NCI-H146 treated with DMSO at 0.1 percent for 48 hours (cell line): ENCODE data around the gene KRTAP10-10.
"Not testable (repeated sequence)": the region's sequence is repeated elsewhere in the genome, so short reads cannot be mapped to it uniquely, and the experiment has no call there.

Experiments
- DNase-seq: peaks from one replicate; lab custom pipeline; 2025; ENCODE audit not compliant: unreplicated experiment; lab: John Stamatoyannopoulos, UW

The KRTAP10-10 gene

DNA sequence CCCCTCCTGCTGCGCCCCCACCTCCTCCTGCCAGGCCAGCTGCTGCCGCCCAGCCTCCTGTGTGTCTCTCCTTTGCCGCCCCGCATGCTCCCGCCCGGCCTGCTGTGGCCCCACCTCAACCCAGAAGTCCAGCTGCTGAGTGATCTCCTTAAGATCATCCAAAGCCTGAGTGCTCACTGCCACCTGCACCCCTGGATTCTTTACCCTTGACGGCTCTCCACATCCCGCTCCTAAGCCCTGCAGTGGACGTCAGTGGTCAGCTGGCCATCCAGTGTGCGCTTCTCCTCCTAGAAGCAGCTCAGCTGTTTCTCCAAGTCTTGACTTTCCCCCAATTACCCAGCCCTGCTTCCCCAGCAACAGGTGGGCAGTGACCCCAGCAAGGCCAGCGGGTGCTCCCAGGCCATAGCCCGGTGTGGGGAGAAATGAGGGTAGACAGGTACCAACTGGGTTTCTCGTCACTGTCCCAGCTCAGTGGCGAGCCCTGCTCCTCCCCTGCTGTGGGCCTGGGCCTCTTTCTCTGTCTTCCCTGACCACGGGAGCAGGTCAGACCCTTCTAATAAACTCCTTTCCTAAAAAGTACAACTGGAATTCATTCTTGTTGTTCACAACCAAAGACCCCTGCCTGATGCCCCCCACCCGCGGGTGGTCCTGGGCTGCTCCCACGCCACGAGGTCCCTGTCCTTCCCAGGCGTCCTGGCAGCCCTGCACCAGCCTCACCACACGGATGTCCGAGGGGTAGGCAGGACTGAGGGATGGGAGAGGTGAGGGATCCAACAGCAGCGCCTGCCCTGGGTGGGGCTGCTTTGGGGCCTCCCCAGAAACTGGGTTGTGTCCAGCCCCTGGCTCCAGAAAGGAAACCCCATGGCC is 35.3 kb upstream of the KRTAP10-10 start:
- no peak for DNase-seq

DNA sequence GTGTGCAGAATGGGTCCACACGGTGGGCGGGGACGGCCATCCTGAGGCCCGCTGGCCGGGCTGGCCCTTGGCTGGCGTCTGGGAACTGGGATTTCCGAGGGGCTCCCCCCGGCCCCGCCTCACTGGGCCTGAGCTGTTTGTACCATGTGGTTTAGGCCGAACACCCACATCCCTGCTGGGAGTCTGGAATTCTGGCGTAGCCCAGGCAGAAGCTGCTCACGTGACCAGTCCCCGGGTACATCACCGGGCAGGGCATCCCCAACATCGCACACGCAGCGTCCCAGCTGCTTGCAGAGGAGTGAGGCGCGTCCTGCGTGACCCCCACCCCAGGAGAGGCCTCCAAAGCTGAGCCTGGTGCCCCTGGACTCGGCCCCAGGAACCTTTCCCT is 34.7 kb upstream of the KRTAP10-10 start:
- DNase-seq, result no peak

DNA sequence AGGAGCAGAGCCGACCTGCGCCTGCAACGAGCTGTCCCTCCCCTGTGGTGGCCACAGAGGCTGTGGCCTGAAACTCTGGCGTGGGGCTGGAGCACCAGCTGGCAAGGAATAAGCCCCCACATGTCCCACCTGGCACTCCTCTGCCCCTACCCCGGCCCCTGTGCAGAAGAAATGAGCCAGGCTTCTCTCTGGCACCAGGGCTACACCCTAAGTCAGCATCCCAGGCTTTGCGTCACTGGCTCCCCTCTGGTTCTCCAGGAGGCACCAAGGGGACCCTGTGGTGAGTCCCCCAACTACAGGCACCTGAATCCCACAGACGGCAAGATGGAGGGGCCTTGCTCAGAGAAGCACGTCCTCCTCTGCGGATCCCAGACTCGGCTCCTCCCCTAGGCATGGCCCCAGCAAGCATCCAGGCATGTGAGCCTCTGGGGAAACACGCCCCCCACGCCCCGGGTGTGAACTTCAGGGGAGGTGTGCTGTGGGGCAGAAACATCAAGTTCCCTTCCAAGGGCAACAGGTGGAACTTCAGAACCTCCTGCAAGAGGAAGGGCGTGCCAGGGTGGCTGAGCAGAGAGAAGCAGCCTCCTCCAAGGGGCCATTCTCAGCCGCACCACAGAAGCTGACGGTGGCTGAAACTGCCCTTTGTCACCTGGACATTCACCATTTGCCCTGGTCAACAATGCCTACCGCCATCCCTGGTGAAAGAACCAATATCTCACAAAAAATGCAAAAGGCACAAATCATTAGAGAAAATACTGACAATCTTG is 33.9 kb upstream of the KRTAP10-10 start:
- DNase-seq, result no peak

DNA sequence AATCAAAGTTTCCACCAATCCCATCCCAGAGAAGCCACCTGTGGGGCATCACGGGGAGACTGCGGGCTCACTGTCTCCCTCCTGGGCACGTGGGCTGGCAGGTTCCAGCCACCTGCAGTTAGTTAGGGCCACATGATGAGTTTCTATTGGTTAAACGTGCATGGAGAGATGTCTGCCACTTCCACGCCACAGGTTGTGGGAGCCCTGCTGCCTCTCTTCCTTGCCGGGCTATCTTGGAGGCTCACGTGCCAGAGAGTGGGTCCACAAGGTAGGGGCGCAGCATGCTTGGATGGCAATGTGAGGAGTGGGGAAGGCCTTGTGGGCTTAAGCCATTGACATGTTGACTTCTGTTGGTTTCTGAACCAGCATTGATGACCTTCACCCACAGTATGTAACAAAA is 33.2 kb upstream of the KRTAP10-10 start:
- no peak for DNase-seq

- DNase-seq, result no peak
Observed at GRCh38 chr21:44606495-44606894, 30.7 kb upstream of the KRTAP10-10 start.

DNA sequence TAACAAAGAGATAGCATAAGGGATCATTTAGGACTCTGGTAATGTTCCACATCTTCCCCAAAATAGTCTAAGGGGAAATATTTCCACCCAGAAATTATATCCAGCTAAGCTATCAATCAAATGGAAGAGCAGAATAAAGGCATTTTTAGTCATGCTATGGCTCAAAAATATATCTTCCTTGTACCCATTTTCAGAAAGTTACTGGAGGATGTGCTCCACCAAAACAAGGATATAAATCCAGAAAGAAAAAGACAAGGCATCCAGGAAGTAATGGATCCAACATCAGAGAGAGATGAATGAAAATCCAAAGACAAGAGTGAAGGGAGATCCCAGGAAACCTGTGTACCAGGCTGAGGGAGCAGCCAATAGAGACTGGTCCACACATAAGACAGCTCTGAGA is 28.0 kb upstream of the KRTAP10-10 start:
- DNase-seq, result no peak

DNA sequence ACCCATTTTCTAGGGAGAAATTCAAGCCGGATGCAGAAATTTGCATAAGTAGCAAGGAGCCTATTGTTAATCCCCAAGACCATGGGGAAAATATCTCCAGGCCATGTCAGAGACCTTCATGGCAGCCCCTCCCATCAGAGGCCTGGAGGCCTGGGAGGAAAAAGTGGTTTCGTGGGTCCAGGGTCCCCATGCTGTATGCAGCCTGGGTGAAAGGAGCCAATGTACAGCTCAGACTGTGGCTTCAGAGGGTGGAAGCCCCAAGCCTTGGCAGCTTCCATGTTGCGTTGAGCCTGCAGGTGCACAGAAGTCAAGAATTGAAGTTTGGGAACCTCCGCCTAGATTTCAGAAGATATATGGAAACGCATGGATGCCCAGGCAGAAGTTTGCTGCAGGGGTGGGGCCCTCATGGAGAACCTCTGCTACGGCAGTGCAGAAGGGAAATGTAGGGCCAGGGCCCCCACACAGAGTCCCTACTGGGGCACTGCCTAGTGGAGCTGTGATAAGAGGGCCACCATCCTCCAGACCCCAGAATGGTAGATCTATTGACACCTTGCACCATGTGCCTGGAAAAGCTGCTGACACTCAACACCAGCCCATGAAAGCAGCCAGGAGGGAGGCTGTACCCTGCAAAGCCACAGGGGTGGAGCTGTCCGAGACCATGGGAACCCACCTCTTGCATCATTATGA is 26.9 kb upstream of the KRTAP10-10 start:
- DNase-seq, result not testable (repeated sequence)

GRCh38 chr21:44611551-44611950 is 25.6 kb upstream of the KRTAP10-10 start:
- no peak for DNase-seq

DNA sequence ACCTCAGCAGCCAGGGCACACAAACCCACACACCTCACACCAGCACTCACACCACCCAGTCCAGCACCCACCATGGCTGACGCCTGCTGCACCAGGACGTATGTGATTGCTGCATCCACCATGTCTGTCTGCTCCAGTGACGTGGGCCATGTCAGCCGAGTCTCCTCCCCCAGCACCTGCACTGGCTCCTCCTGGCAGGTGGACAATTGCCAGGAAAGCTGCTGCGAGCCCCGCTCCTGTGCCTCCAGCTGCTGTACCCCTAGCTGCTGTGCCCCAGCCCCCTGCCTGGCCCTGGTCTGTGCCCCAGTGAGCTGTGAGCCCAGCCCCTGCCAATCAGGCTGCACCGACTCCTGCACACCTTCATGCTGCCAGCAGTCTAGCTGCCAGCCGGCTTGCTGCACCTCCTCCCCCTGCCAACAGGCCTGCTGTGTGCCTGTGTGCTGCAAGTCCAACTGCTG is 25.1 kb upstream of the KRTAP10-10 start, which contains the start of gene KRTAP10-8:
KRTAP10-8 (plus strand) TSS at position 51 of the 458 bp plus-strand sequence; CDS start at position 73, 22 bp downstream.
- no peak for DNase-seq

DNA sequence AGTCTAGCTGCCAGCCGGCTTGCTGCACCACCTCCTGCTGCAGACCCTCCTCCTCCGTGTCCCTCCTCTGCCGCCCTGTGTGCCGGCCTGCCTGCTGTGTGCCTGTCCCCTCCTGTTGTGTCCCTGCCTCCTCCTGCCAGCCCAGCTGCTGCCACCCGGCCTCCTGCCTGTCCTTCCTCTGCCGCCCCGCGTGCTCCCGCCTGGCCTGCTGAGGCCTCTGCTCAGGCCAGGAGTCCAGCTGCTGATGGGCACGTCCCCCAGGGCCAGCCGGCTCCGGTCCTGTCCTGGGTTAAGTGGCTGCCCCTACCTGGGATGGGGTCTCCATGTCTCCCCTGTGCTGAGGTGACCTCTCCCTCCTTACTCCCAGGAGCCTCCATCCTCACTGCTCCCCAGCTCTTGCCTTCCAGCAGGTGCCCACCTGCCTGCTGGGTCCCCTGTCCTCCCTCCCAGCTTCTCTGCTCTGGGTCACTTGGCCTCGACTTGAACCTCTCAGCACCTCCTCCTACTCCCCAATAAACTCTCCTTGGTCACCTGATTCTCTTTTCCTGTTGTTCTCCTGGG is 24.4 kb upstream of the KRTAP10-10 start:
- DNase-seq, result no peak

GRCh38 chr21:44613386-44614155 is 23.6 kb upstream of the KRTAP10-10 start:
- no peak for DNase-seq

- no peak for DNase-seq
Observed at GRCh38 chr21:44614161-44614631, 23.0 kb upstream of the KRTAP10-10 start.

DNA sequence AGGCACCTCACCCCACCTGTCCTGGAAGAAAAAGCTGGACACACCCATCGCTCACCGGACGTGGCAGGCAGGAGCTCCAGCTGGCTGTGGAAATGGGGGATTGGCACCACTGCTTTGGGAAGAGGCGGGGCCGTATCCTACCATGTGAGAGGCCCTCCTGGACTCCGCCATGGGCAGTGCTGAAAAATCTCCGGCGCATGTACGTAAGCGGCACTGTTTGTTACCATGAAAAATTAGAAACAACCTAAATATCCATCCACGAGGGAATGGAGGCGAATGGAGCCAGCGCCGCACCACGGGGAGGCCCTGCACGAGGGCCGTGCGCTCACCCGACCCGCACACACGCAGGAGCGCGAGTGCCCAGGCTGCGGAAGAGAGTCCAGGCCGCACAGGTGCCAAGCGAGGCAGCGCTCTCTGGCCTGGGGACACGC is 22.2 kb upstream of the KRTAP10-10 start:
- DNase-seq, result no peak

DNA sequence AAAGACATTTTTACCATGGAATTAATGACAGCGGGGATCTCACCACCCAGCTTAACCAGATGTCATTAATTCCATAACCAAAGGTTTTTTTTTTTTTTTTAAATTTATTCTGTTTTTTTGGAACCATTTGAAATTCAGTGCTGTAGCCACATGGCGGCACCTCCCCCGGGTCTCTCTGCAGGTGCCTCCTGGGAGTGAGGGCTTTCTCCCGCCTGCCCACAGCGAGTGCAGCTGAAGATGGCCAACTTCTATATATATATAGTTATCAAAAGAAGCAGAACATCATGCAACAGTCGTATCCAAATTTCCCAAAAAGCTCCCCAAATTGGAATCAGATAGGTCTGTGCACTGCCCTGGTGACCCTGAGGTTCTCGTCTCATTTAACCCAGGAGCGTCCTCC is 21.7 kb upstream of the KRTAP10-10 start:
- no peak for DNase-seq

- peak; percentile 23 for DNase-seq
Observed at GRCh38 chr21:44615911-44616590, 21.1 kb upstream of the KRTAP10-10 start.

- DNase-seq, result peak; percentile 6
Observed at GRCh38 chr21:44616591-44616926, 20.6 kb upstream of the KRTAP10-10 start.

DNA sequence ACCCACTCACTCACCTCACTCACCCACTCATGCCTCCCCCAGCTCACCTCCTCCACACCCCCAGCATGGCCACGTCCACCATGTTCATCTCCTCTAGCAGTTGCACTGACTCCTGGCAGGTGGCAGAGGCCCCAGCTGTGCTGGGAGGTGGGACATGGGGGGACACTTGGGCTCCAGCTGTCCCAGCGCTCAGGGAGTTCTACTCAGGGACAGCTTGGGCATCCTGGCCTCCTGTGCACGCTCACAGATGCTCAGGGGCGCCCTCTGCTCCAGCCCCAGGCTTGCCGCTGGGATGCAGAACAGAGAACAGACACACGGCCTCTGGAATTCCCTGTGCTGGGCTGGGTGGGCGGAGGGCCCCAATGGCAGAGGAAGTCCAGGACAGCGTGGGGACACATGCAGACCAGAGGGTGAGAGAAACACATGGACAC is 20.1 kb upstream of the KRTAP10-10 start:
- no peak for DNase-seq

DNA sequence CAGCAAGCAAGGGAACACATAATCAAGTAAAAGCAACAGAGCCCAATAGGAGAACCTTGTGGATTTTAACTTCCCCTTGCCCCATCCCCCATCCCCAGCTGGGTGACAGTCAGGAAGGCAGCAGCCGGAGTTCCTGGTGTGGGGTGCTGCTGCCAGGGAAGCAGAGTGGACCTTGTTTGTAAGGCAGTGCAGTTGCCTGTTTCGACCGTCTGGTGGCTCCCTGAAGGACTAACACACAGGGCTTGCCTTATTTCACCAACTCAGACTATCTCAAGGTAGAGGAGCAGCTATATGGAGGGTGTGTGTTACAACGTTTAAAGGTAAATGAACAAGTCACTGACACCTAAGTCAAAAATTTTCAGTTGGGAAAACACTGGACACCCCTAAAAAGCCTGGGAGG is 18.7 kb upstream of the KRTAP10-10 start:
- no peak for DNase-seq

DNA sequence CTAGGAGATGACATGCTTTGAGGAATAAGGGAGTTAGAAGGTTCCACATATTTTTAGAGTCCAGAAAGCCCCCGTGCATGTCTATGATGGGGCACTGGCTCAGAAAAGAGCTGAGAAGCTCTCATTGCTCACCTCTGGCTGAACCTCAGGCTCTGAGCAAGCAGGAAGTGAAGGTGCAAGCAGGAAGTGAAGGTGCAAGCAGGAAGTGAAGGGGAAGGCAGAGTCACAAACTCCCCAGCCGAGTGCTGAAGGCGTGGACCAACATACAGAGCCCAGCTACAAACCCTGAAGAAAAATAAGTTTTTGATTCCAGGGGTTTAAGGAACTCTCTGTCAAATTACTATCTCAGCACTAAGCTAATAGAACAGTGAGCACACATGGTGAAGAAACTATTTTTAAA is 18.2 kb upstream of the KRTAP10-10 start:
- no peak for DNase-seq

DNA sequence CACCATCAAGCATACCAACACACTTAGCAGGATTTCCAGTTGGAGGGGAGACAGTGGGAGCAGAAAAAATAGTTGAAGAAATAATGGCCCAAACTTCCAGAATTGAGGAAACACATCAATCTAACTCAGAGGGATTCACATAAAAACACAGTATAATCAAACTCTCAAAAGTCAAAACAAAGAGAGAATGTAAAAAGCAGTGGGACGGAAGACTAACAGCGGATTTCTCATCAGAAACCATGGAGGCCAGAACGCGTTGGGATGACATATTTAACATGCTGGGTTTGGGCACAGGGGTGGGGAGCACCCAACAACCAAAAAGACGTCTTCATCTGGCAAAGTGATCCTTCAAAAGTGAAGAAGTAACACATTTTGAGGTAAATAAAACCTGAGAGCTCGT is 17.3 kb upstream of the KRTAP10-10 start:
- DNase-seq, result no peak
